SJCRH30 (cell line): Measurements from ENCODE around the gene ARL14. TPM values are rescaled to one million over a fixed set of nuclear protein-coding genes. Genes with fewer than 3 reads are reported as not detected.

Source experiments
- total RNA-seq: library from RNA; depleted of rRNA; stranded (reverse); fragments of >200 nt; shearing (Covaris generic); gene quantifications from 2 replicates; pipeline ENCODE4 v1.2.3, GENCODE V29; 2014; rRNA removed

The ARL14 gene
- total RNA-seq, 1 experiment from 2014 or later = not detected

Other genes with a start within 250 kb of the ARL14 start
- gene TRIM59, start 227.4 kb upstream of the ARL14 start, total RNA-seq = 39.1 and 39.9 TPM in 2 replicates
- 35.3 and 35.4 TPM in 2 replicates for gene KPNA4, start 111.6 kb upstream of the ARL14 start, total RNA-seq
- gene PPM1L, start 79.1 kb downstream of the ARL14 start, total RNA-seq = 4.2 and 4.4 TPM in 2 replicates